HG03558 (cell line): ENCODE data around the gene MAGI1.

Experiments used
- ATAC-seq: cut with Tn5 transposase; IDR thresholded peaks from one replicate; pipeline ENCODE4 v1.9.1; 2021; ENCODE audit warnings: moderate number of reproducible peaks; ENCODE audit not compliant: unreplicated experiment; ENCODE audit errors: extremely low read depth

The MAGI1 gene

GRCh38 chr3:65950340-65951326 is 88.1 kb downstream of the MAGI1 start:
- ATAC-seq, result no peak

GRCh38 chr3:65948841-65949573 is 89.7 kb downstream of the MAGI1 start:
- no peak for ATAC-seq

- ATAC-seq, result no peak
Observed at GRCh38 chr3:65946438-65946837, 92.3 kb downstream of the MAGI1 start.

DNA sequence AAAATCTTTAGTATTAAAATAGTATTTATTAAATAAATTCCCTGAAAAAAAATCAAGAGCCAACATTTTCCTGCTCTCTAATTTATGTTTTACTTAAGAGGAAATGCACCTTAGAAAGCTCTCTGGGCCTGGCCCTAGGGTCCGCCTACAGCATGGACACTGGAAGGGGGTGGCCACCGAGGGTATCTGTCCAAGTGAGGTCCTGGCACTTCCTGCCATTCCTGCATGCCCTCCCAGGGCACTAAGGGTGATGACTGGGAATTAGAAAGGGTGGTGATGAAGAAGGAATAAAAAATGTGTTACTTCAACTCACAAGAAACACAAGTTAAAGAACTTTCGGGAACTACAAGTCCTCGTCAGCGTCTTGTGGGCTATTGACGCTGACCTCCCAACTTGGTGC is 92.8 kb downstream of the MAGI1 start:
- ATAC-seq, result no peak

DNA sequence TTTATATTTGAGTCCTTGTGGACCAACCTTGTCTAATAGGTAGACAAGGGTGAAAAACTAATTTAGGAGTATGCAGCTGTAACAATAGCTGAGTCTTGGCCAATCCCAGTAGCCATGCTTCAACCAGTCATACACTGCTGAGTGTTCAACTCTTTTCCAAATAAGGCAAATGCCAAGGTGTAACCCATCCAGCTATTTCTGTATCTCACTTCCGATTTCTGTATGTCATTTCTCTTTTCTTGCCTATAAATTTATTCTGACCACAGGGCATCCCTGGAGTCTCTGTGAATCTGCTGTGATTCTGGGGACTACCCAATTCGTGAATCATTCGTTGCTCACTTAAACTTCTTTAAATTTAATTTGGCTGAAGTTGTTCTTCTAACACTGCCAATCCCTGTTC is 93.2 kb downstream of the MAGI1 start:
- ATAC-seq, result no peak

GRCh38 chr3:65944252-65944651 is 94.5 kb downstream of the MAGI1 start:
- ATAC-seq, result no peak

DNA sequence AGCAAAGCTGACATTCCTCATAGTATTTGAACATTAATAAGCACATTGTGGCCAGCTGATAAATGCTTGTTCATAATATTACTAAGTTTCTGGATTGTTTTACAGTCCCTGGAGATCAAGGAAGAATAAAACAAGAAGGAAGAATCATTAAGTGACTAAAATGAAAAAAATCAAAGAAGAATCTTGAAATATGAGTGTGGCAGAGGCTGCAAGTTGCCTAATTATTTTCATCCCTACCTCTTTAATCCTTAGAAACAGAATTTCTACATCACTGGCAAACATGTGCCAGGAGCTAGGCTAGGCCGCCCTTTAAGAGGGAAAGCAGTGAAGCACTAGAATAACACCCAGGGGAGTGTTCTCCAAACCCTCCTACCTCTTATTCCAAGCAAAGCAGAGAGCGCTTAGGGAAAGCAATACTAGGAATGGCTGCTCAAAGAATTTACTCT is 98.9 kb downstream of the MAGI1 start:
- no peak for ATAC-seq

GRCh38 chr3:65939184-65939583 is 99.5 kb downstream of the MAGI1 start:
- ATAC-seq, result no peak

- ATAC-seq, result no peak
Observed at GRCh38 chr3:65938676-65939075, 100.0 kb downstream of the MAGI1 start.

- ATAC-seq, result no peak
Observed at GRCh38 chr3:65938147-65938546, 100.6 kb downstream of the MAGI1 start.

GRCh38 chr3:65936908-65937638 is 101.6 kb downstream of the MAGI1 start:
- ATAC-seq, result no peak

DNA sequence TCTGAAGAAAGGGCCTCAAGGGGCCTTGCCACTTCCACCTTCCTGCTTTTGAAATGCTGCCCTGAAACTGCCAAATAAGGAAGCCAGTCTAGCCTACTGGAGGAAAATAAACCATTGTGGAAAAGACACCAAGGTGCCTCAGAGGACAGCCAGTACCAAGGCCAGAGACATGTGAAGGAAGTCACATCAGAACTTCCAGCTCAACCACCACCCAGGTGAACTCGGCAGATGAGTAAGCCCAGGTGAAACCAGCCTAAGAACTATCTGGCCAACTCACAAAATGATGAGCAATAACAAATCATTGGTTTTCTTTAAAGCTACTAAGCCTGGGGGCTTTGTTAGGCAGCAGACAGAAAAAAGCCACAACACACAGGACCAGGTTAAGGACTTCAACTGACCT is 103.0 kb downstream of the MAGI1 start:
- no peak for ATAC-seq

DNA sequence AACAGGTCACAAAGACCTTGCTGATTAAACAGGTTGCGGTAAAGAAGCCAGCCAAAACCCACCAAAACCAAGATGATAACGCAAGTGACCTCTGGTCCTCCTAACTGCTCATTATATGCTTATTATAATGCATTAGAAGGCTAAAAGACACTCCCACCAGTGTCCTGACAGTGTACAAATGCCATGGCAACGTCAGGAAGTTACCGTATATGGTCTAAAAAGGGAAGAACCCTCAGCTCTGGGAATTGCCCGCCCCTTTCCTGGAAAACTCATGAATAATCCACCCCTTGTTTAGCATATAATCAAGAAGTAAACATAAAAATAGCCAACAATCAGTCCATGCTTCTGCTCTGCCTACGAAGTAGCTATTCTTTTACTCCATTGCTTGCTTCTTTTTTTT is 108.1 kb downstream of the MAGI1 start:
- no peak for ATAC-seq

- ATAC-seq, result no peak
Observed at GRCh38 chr3:65928110-65928509, 110.6 kb downstream of the MAGI1 start.

DNA sequence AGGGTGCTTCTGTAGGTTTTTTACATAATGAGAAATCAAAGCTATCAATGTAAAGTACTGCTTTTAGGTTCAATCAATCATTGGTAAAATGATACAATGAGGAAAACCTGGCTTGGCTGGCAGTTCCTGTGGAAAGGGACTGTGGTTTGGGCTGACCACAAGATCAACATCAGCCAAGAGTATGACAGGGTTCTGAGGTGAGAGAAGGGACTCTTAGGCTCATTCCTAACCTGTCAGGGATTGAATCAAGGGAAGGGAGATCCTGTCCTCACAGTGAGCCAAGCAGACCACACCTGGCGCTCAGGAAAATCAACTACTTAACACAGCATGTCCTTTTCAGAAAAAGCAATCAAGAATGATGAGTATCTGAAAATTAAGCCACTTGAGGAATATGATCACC is 111.1 kb downstream of the MAGI1 start:
- ATAC-seq, result no peak

DNA sequence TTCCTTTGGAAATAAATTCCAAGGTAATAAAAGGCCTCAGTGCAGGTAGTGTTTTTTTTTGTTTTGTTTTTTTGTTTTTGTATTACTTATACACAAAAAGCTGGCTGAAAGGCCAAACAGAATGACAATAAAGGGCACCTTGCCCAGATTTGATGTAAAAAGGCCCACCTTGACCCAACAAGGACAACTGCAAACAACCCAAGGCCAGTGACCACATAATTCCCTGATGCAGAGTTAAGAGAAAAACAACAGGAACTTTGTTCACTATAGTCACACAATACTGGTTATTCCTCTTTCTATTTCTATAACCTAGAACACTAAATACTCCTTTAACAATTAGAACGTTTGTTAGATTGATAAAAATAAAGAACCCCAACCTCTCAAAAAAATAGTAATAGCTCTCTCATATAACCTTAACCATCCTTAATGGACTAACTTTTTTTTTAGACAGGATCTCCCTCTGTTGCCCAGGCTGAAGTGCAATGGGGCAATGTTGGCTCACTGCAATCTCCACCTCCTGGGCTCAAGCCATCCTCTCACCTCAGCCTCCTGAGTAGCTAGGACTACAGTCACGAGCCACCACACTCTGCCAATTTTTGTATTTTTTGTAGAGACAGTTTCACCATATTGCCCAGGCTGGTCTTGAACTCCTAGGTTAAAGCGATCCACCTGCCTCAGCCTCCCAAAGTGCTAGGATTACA is 113.3 kb downstream of the MAGI1 start:
- ATAC-seq, result no peak

DNA sequence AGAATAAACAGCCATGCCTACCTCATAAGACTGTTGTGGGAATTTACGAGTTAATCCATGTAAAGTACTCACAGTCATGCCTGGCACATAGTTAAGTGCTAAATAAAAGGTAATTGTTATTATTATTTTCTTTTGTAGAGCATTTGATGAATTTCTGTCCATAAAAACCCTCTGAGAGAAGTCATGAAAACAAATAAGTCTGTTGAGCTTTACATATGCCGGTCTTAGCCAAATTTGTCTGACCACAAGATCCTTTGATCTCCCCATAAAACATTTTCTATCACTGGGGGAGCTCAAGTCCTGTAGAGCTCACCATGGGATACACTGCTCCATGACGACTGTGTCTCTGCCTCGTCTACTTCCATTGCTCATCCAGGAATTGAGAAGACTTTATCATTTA is 114.0 kb downstream of the MAGI1 start:
- ATAC-seq, result no peak

GRCh38 chr3:65922441-65922840 is 116.3 kb downstream of the MAGI1 start:
- no peak for ATAC-seq

GRCh38 chr3:65919826-65920225 is 118.9 kb downstream of the MAGI1 start:
- ATAC-seq, result no peak

GRCh38 chr3:65915477-65915876 is 123.2 kb downstream of the MAGI1 start:
- ATAC-seq, result no peak
